Measurements from ENCODE around the gene TMEM121B. TPM values are rescaled to one million over a fixed set of nuclear protein-coding genes. Genes with fewer than 3 reads are reported as not detected.

The TMEM121B gene
- total RNA-seq, 1 experiment from 2014 or later: 8.1 TPM

DNA sequence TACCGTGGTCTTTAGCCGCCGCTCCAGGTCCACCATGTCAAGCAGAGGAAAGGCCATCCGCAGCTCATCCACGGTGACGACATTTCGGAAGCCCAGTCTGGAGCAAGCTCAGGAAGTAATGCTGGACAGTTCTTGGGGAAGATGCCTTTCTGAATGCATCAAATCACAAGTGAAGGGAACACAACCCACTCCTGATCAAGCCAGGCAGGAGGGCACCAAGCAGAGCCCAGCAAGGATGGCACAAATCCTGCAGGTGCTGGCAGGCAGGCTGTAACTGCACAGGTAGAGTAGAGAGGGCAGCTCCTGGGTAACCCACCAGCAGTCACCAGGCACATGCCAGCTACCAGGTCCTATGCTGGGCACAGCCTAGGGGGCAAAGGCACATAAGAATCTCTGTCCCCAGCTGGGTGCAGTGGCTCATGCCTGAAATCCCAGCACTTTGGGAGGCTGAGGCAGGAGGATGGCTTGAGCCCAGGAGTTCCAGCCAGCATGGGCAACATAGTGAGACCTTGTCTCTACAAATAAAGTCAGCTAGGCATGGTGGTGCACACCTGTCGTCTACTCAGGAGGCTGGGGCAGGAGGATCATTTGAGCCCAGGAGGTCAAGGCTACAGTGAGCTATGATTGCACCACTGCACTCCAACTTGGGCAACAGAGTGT lies 24.0 kb upstream of the TMEM121B start:
- DNase-seq: no peak

More for the DNA sequence above, 24.0 kb upstream of the TMEM121B start:
- Histone ChIP-seq H3K4ac (ENCODE audit: low read depth, low read length) (no peak overlapping the region), H2AFZ (ENCODE audit: low read length) (no peak overlapping the region), H3K79me1 (ENCODE audit: insufficient read depth, low read depth, low read length, poor library complexity, severe bottlenecking) (no peaks in the 10 kb centered on the region), H4K20me1 (ENCODE audit: control insufficient read depth, insufficient read depth, insufficient read length) (no peaks in the 10 kb centered on the region), H3K18ac (ENCODE audit: insufficient read length, low read depth, low read length) (no peak overlapping the region), H3K14ac (ENCODE audit: insufficient read depth, low read length) (no peak overlapping the region), H2BK120ac (ENCODE audit: low read depth, low read length, poor library complexity, severe bottlenecking) (no peak overlapping the region), H2AK5ac (ENCODE audit: insufficient read length, low read length) (no peak overlapping the region), H4K5ac (ENCODE audit: insufficient read length, low read depth, low read length) (no peak overlapping the region), H2BK20ac (ENCODE audit: low read depth, low read length, poor library complexity, severe bottlenecking) (no peak overlapping the region), H3K79me2 (ENCODE audit: insufficient read depth, low read length) (peaks cover 4% of the 10 kb centered on the region; the same call in 1 of the 2 replicates), H3K27ac (ENCODE audit: insufficient read length, low read depth, low read length) (no peak overlapping the region), H2BK12ac (ENCODE audit: insufficient read length, low read depth, low read length) (no peak overlapping the region), H3K9ac (ENCODE audit: extremely low read depth, insufficient read length, low read length) (no peak overlapping the region), H3K23ac (ENCODE audit: insufficient read length, low read depth, low read length) (no peak overlapping the region), H3K4me1 (ENCODE audit: insufficient read depth, low read length) (no peaks in the 10 kb centered on the region), H3K56ac (ENCODE audit: insufficient read length, low read depth, low read length) (no peak overlapping the region), H4K91ac (ENCODE audit: insufficient read length, low read depth, low read length) (no peak overlapping the region), H2BK15ac (ENCODE audit: low read depth, low read length) (no peak overlapping the region), H3K9me3 (ENCODE audit: control insufficient read depth, low read depth, low read length) (no peaks in the 10 kb centered on the region), H4K8ac (replicated peaks; ENCODE audit: insufficient read length, low read depth, low read length) (no peak overlapping the region), H3K23me2 (ENCODE audit: insufficient read length, low read depth, low read length, poor library complexity, severe bottlenecking) (no peaks in the 10 kb centered on the region), H3K4me2 (ENCODE audit: insufficient read depth, insufficient read length, low read length) (no peak overlapping the region), H3T11ph (ENCODE audit: low read length) (no peak overlapping the region), H2BK5ac (ENCODE audit: insufficient read length, low read length) (no peak overlapping the region), H3K27me3 (ENCODE audit: insufficient read depth, low read length) (no peaks in the 10 kb centered on the region)
- TF ChIP-seq, protein P1, sequence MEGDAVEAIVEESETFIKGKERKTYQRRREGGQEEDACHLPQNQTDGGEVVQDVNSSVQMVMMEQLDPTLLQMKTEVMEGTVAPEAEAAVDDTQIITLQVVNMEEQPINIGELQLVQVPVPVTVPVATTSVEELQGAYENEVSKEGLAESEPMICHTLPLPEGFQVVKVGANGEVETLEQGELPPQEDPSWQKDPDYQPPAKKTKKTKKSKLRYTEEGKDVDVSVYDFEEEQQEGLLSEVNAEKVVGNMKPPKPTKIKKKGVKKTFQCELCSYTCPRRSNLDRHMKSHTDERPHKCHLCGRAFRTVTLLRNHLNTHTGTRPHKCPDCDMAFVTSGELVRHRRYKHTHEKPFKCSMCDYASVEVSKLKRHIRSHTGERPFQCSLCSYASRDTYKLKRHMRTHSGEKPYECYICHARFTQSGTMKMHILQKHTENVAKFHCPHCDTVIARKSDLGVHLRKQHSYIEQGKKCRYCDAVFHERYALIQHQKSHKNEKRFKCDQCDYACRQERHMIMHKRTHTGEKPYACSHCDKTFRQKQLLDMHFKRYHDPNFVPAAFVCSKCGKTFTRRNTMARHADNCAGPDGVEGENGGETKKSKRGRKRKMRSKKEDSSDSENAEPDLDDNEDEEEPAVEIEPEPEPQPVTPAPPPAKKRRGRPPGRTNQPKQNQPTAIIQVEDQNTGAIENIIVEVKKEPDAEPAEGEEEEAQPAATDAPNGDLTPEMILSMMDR (conservative IDR thresholded peaks at IDR 0.05): no peak
- 0 out of 7 replicates have a peak overlapping the region, but pooled peaks of 1 of the 3 experiments have one; percentile 28 for H3K27ac Mint-ChIP-seq
- H3K4me3 Mint-ChIP-seq: no peak overlapping the region
- H3K4me1 Mint-ChIP-seq: no peaks in the 10 kb centered on the region
- no peaks in the 10 kb centered on the region for H3K27me3 Mint-ChIP-seq (ENCODE audit: low read depth)
- no peaks in the 10 kb centered on the region for H3K9me3 Mint-ChIP-seq
- WGBS (ENCODE audit: extremely low coverage, insufficient read length, low lambda C conversion rate): no CpG with 5 or more reads among the region's 8 CpGs
- peaks cover 26 to 61% (median 40%) of the 10 kb centered on the region in 3 experiments for H3K36me3 Mint-ChIP-seq (ENCODE audit: insufficient read depth in 1 of 3, low read depth in 3 of 3)

Measured in H9 (cell line).